Measurements from ENCODE around the gene CHD9NB.
A peak's percentile ranks its signal among the peaks of the same experiment; 100 is the strongest.

The CHD9NB gene

DNA sequence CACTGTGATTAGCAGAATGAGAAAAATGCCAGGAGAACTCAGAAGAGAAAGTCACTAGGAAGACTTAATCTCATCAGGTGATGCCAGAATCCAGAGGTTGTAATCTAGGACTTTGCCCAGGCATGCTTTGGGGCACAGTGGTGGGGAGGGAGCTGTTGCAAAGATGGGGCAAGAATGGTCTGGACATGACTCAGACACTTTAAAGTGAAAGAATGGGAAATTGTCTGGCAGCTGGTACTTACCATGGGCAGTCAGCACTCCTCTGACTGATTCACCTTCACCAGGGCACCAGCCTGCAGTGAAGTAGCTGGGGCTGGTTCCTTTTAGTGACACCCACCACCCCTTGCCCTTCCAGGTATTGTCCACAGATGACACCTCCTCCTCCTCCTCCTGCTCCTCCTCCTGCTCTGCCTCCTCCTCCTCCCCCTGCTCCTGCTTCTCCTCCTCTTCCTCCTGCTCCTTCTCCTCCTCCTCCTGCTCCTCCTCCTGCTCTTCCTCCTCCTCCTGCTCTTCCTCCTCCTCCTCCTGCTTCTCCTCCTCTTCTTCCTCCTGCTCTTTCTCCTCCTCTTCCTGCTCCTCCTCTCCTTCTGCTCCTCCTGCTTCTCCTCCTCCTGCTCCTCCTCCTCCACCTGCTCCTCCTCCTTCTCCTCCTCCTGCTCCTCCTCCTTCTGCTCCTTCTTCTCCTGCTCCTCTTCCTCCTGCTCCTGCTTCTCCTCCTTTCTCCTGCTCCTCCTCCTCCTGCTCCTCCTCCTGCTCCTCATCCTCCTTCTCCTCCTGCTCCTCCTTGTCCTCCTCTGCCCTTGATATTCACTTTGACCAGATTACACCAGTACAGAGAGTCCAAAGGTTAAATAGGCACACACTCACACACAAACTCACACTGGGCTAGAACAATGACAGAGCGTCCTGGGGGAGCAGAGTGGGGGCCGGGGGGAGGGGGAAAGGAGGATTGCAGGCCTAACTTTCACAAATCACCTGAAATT, at the start of gene CHD9NB:
Gene CHD9NB, minus strand, starts transcription at position 379 of the 983 bp plus-strand sequence. CDS start 8,739 bp downstream, outside the sequence.
- Histone ChIP-seq H3K9ac (ENCODE audit: low read depth, low read length) (no peak within 1 kb of the TSS), H3K4me3 (ENCODE audit: low read depth, low read length) (no peak within 1 kb of the TSS)

GRCh38 chr16:53100889-53101288, 48.2 kb upstream of the CHD9NB start:
- Histone ChIP-seq H3K36me3 (ENCODE audit: control insufficient read depth, insufficient read depth, low read length) (no peaks in the 10 kb centered on the region), H3K9me3 (ENCODE audit: control insufficient read depth, insufficient read depth, low read length) (no peaks in the 10 kb centered on the region), H3K4me1 (ENCODE audit: control insufficient read depth, insufficient read depth, low read length) (peaks cover 17% of the 10 kb centered on the region), H3K9ac (ENCODE audit: low read depth, low read length) (no peak overlapping the region), H3K27me3 (ENCODE audit: control insufficient read depth, insufficient read depth, low read length) (no peaks in the 10 kb centered on the region), H3K4me3 (ENCODE audit: low read depth, low read length) (no peak overlapping the region)

More for the DNA sequence above, at the start of gene CHD9NB:
- Histone ChIP-seq H3K4me1 (ENCODE audit: control insufficient read depth, insufficient read depth, low read length) (peaks cover 11% of the 10 kb centered on the region), H3K27me3 (ENCODE audit: control insufficient read depth, insufficient read depth, low read length) (no peaks in the 10 kb centered on the region), H3K9me3 (ENCODE audit: control insufficient read depth, insufficient read depth, low read length) (no peaks in the 10 kb centered on the region), H3K36me3 (ENCODE audit: control insufficient read depth, insufficient read depth, low read length) (no peaks in the 10 kb centered on the region)

DNA sequence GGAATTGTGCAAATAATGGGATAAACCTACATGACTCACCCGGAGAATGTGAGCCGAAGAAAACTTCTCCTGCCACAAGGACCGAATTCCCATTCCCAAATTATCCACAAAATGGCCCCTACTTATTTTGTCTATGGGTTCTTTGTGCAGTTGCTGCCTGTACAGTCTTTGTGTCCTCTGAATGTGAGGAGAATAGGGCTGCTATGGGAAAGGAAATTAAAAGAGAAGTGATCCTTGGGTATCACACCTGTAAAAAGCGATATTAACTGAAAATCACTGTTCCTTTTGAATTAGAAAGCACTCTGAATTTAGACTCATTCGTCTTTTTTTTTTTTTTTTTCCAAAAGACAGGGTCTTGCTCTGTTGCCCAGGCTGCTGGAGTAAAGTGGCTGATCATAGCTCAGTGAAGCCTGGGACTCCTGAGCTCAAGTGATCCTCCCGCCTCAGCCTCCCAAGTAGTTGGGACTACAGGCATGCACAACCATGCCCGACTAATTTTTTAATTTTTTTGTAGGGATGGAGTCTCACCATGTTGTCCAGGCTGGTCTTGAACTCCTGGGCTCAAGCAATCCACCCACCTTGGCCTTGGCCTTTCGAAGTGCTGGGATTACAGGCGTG, 47.5 kb upstream of the CHD9NB start:
- peaks cover 17% of the 10 kb centered on the region for H3K4me1 ChIP-seq (ENCODE audit: control insufficient read depth, insufficient read depth, low read length)
- H3K4me3 ChIP-seq (ENCODE audit: low read depth, low read length): peak overlapping the region; percentile 39
- peak overlapping the region; percentile 24 for H3K9ac ChIP-seq (ENCODE audit: low read depth, low read length)
- no peaks in the 10 kb centered on the region for H3K27me3 ChIP-seq (ENCODE audit: control insufficient read depth, insufficient read depth, low read length)
- no peaks in the 10 kb centered on the region for H3K36me3 ChIP-seq (ENCODE audit: control insufficient read depth, insufficient read depth, low read length)
- no peaks in the 10 kb centered on the region for H3K9me3 ChIP-seq (ENCODE audit: control insufficient read depth, insufficient read depth, low read length)

DNA sequence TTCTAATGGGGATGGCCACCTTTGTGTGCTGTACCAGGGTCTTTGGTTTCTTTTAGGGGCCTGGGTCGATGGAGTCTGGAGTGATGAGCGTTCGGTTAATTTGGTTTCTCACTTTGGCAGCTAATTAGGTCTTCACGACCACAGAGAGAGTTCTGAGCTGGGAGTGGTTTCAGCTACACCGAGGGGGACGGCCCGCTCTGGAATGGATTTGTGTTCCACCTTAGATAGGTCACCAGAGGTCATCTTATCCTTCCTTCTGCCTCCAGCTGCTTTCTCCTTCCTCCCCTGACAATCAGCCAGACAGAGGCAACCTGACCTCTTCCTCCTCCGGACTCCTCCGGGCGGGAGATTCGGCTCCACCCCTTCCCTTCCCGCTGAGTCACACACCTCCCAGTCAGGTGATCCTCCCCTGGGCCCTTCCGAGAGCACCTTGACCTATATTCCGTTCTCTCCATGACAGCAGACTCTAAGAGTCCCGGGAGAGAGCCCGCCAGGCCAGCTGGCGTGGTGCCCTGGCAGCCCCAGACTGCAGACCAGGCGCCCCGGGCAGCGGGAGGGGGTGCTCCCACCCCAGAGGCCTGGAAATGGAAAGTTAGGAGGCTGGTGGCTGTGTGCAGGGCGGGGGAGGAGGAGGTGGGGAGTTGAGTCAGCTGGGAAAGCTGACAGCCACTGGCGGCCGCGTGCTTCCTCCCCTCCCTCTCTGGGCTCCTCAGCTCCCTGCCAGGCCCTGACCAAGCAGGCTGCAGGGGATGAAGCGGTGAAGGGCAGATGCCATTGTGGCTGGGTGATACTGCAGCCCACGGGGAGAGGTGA, 46.8 kb upstream of the CHD9NB start:
- Histone ChIP-seq H3K36me3 (ENCODE audit: control insufficient read depth, insufficient read depth, low read length) (no peaks in the 10 kb centered on the region), H3K4me3 (ENCODE audit: low read depth, low read length) (peak overlapping the region; percentile 40), H3K27me3 (ENCODE audit: control insufficient read depth, insufficient read depth, low read length) (no peaks in the 10 kb centered on the region), H3K9ac (ENCODE audit: low read depth, low read length) (peak overlapping the region; percentile 70), H3K4me1 (ENCODE audit: control insufficient read depth, insufficient read depth, low read length) (peaks cover 17% of the 10 kb centered on the region), H3K9me3 (ENCODE audit: control insufficient read depth, insufficient read depth, low read length) (no peaks in the 10 kb centered on the region)

DNA sequence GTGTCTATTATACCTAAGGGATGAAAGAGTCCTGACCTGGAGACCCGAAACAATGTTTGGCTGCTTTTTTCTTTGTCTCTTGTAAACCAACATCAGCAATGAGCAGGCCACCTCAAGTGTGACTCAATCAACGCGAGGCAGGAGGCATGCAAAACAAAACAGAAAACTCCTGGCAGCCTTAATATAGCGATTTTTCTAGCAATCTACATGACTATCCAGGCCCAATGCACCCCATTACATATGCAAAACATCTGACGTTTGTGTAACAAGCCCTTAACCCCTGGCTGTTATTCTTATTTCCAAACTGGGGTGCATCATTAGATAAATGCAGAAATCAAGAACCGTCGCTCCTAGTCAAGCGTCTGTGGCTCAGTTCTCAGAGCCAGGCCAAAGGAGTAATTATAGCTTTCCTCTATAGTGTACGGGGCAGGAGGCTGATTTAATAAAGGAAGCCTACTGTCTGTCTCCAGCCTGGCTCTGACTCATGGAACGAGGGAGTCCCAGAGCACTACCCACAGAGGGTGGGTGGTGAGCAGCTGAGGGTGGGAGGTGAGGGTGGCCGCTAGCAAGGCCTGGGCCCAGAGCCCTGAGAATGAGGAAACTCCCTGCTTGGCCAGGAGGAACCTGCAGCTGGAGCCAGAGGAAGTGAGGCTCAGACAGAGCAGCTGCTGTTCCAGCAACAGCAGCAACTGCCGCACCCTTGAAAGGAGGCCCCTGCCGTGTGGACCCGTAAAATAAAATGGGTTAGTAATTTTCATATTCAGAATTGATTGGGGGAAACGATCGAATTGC, 46.0 kb upstream of the CHD9NB start:
- Histone ChIP-seq H3K9me3 (ENCODE audit: control insufficient read depth, insufficient read depth, low read length) (no peaks in the 10 kb centered on the region), H3K9ac (ENCODE audit: low read depth, low read length) (peak overlapping the region; percentile 70), H3K4me1 (ENCODE audit: control insufficient read depth, insufficient read depth, low read length) (peaks cover 19% of the 10 kb centered on the region), H3K4me3 (ENCODE audit: low read depth, low read length) (peak overlapping the region; percentile 40), H3K27me3 (ENCODE audit: control insufficient read depth, insufficient read depth, low read length) (no peaks in the 10 kb centered on the region), H3K36me3 (ENCODE audit: control insufficient read depth, insufficient read depth, low read length) (no peaks in the 10 kb centered on the region)

DNA sequence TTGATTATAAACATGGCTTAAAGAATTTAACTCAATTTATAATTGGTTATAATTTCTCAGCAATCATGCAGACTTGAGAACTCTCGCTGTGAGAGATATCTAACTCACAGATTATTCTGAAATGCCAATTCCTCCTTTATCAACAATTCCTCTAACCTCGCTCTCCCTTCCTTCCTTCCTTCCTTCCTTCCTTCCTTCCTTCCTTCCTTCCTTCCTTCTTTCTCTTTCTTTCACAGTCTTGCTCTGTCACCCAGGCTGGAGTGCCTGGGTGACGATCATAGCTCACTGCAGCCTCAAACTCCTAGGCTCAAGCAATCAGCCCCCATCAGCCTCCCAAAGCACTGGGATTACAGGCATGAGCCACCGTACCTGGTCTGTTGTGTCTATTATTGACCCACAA, 44.5 kb upstream of the CHD9NB start:
- H3K9ac ChIP-seq (ENCODE audit: low read depth, low read length): no peak overlapping the region
- H3K4me3 ChIP-seq (ENCODE audit: low read depth, low read length): no peak overlapping the region
- H3K36me3 ChIP-seq (ENCODE audit: control insufficient read depth, insufficient read depth, low read length): no peaks in the 10 kb centered on the region
- H3K4me1 ChIP-seq (ENCODE audit: control insufficient read depth, insufficient read depth, low read length): peaks cover 21% of the 10 kb centered on the region
- H3K9me3 ChIP-seq (ENCODE audit: control insufficient read depth, insufficient read depth, low read length): no peaks in the 10 kb centered on the region
- H3K27me3 ChIP-seq (ENCODE audit: control insufficient read depth, insufficient read depth, low read length): no peaks in the 10 kb centered on the region

GRCh38 chr16:53094013-53094630, 41.4 kb upstream of the CHD9NB start:
- no peak overlapping the region for H3K9ac ChIP-seq (ENCODE audit: low read depth, low read length)
- H3K36me3 ChIP-seq (ENCODE audit: control insufficient read depth, insufficient read depth, low read length): no peaks in the 10 kb centered on the region
- no peaks in the 10 kb centered on the region for H3K27me3 ChIP-seq (ENCODE audit: control insufficient read depth, insufficient read depth, low read length)
- no peaks in the 10 kb centered on the region for H3K9me3 ChIP-seq (ENCODE audit: control insufficient read depth, insufficient read depth, low read length)
- no peak overlapping the region for H3K4me3 ChIP-seq (ENCODE audit: low read depth, low read length)
- peaks cover 43% of the 10 kb centered on the region for H3K4me1 ChIP-seq (ENCODE audit: control insufficient read depth, insufficient read depth, low read length)

GRCh38 chr16:53093162-53093744, 40.6 kb upstream of the CHD9NB start:
- H3K27me3 ChIP-seq (ENCODE audit: control insufficient read depth, insufficient read depth, low read length): no peaks in the 10 kb centered on the region
- H3K9ac ChIP-seq (ENCODE audit: low read depth, low read length): no peak overlapping the region
- H3K36me3 ChIP-seq (ENCODE audit: control insufficient read depth, insufficient read depth, low read length): no peaks in the 10 kb centered on the region
- no peak overlapping the region for H3K4me3 ChIP-seq (ENCODE audit: low read depth, low read length)
- peaks cover 36% of the 10 kb centered on the region for H3K4me1 ChIP-seq (ENCODE audit: control insufficient read depth, insufficient read depth, low read length)
- no peaks in the 10 kb centered on the region for H3K9me3 ChIP-seq (ENCODE audit: control insufficient read depth, insufficient read depth, low read length)

GRCh38 chr16:53092284-53092683, 39.6 kb upstream of the CHD9NB start:
- H3K27me3 ChIP-seq (ENCODE audit: control insufficient read depth, insufficient read depth, low read length): no peaks in the 10 kb centered on the region
- H3K4me3 ChIP-seq (ENCODE audit: low read depth, low read length): peak overlapping the region; percentile 16
- no peak overlapping the region for H3K9ac ChIP-seq (ENCODE audit: low read depth, low read length)
- H3K9me3 ChIP-seq (ENCODE audit: control insufficient read depth, insufficient read depth, low read length): no peaks in the 10 kb centered on the region
- H3K36me3 ChIP-seq (ENCODE audit: control insufficient read depth, insufficient read depth, low read length): no peaks in the 10 kb centered on the region
- peaks cover 36% of the 10 kb centered on the region for H3K4me1 ChIP-seq (ENCODE audit: control insufficient read depth, insufficient read depth, low read length)

- Histone ChIP-seq H3K4me1 (ENCODE audit: control insufficient read depth, insufficient read depth, low read length) (peaks cover 42% of the 10 kb centered on the region), H3K9ac (ENCODE audit: low read depth, low read length) (peak overlapping the region; percentile 39), H3K36me3 (ENCODE audit: control insufficient read depth, insufficient read depth, low read length) (no peaks in the 10 kb centered on the region), H3K4me3 (ENCODE audit: low read depth, low read length) (peak overlapping the region; percentile 36), H3K27me3 (ENCODE audit: control insufficient read depth, insufficient read depth, low read length) (no peaks in the 10 kb centered on the region), H3K9me3 (ENCODE audit: control insufficient read depth, insufficient read depth, low read length) (no peaks in the 10 kb centered on the region)
Observed at GRCh38 chr16:53091466-53092211, 38.9 kb upstream of the CHD9NB start.

Measured in iPS-15b (cell line).